Gastrocnemius medialis (tissue), 4 donors: Measurements from ENCODE around the gene SMARCAL1. TPM values are rescaled to one million over a fixed set of nuclear protein-coding genes. Genes with fewer than 3 reads are reported as not detected.

Experiments used
- ATAC-seq, 2 donors: fragments of 150-250 bp; one replicate each; pipeline ENCODE4 v1.9.1; 2016
- DNase-seq, 2 donors: peaks; one replicate each; pipeline ENCODE4 v3.0.0-alpha.2; 2019
- H3K27ac ChIP-seq, 4 donors: fragments of 200-600 bp; sonication (generic); 1 replicate in 1 of 4; 2 replicates in 3 of 4; pipeline ENCODE4 v1.5.1; 2016 to 2018; ENCODE audit warnings: mild to moderate bottlenecking in 2 of 4, moderate library complexity in 1 of 4
- H3K27me3 ChIP-seq, 3 donors: fragments of 200-600 bp; sonication (generic) in 2 of 3; 1 replicate in 1 of 3; 2 replicates in 2 of 3; pipeline versions ENCODE4 v1.5.1 to v1.6.0; 2016 to 2019; ENCODE audit warnings: mild to moderate bottlenecking in 1 of 3, moderate library complexity in 1 of 3
- H3K36me3 ChIP-seq, 2 donors: fragments of 200-600 bp; sonication (generic) in 1 of 2; one replicate each; pipeline ENCODE4 v1.5.1; 2017 to 2018
- H3K4me1 ChIP-seq, 2 donors: fragments of 200-600 bp; sonication (generic) in 1 of 2; one replicate each; pipeline ENCODE4 v1.5.1; 2016 to 2017; ENCODE audit warnings: mild to moderate bottlenecking in 2 of 2
- H3K4me3 ChIP-seq, 4 donors: fragments of 200-600 bp; sonication (generic) in 3 of 4; 1 replicate in 1 of 4; 2 replicates in 3 of 4; pipeline ENCODE4 v1.5.1; 2016 to 2019; ENCODE audit warnings: mild to moderate bottlenecking in 2 of 4
- H3K9me3 ChIP-seq, 3 donors: fragments of 200-600 bp; sonication (generic) in 2 of 3; 1 replicate in 1 of 3; 2 replicates in 2 of 3; pipeline ENCODE4 v1.5.1; 2016 to 2019
- CTCF ChIP-seq, 5 experiments: fragments of 450-650 bp in 3 of 5; fragments of 200-600 bp in 2 of 5; sonication (generic) in 2 of 5; IDR thresholded peaks in 4 of 5; conservative IDR thresholded peaks in 1 of 5; 1 replicate in 4 of 5; 2 replicates in 1 of 5; pipeline ENCODE4 v1.5.1; 2016 to 2019; ENCODE audit warnings: antibody characterized with exemption in 5 of 5, mild to moderate bottlenecking in 3 of 5, moderate library complexity in 3 of 5
- POLR2A ChIP-seq, 2 donors: fragments of 450-650 bp; IDR thresholded peaks; one replicate each; pipeline ENCODE4 v1.6.1; 2017; ENCODE audit warnings: antibody characterized with exemption in 2 of 2, mild to moderate bottlenecking in 2 of 2, moderate library complexity in 2 of 2
- in situ Hi-C, 4 donors: fragments of 200-750 bp; cut with MboI; loops; one replicate each; pipeline versions ENCODE4 v1.15.0 to v1.8.0; 2017; ENCODE audit warnings: low sequenced_read_pairs in 4 of 4
- intact Hi-C: fragments of 100-400 bp; cut with DNase I; formaldehyde crosslinking; loops from one replicate; pipeline ENCODE4 v1.15.1; 2023; ENCODE audit warnings: low total_unique reads
- total RNA-seq, 4 donors: library from RNA; depleted of rRNA; stranded (reverse); fragments of >200 nt; gene quantifications; one replicate each; pipeline versions ENCODE4 v1.1.0 to v1.2.3, GENCODE V29; 2016

SMARCAL1 gene
- total RNA-seq, 4 donors from 2014 or later: 5.8 to 20.7 (median 7.8) TPM

- H3K27me3 ChIP-seq: no peaks in the 10 kb centered on the region
- no peak for DNase-seq
- H3K9me3 ChIP-seq: no peaks in the 10 kb centered on the region
- in situ Hi-C loops (loop anchor here in 3 of 4 donors (25.0 kb wide), 1 partner anchor 295 kb away; the partner anchor contains the start of gene XRCC5 (in 3 of the 3)), intact Hi-C loops (no loop called here)
- no peaks in the 10 kb centered on the region for H3K4me1 ChIP-seq
- TF ChIP-seq POLR2A (IDR thresholded peaks at IDR 0.05): no peak
- no peak for TF ChIP-seq CTCF (IDR thresholded peaks at IDR 0.05 in 4 of 5, conservative IDR thresholded peaks at IDR 0.05 in 1 of 5)
- H3K36me3 ChIP-seq: no peaks in the 10 kb centered on the region
- H3K4me3 ChIP-seq: no peak overlapping the region
- no peak for ATAC-seq
- no peak overlapping the region for H3K27ac ChIP-seq
Observed at GRCh38 chr2:216406826-216407225, 5.5 kb upstream of the SMARCAL1 start.

GRCh38 chr2:216408426-216409290 is 3.6 kb upstream of the SMARCAL1 start:
- Histone ChIP-seq H3K4me3 (no peak overlapping the region), H3K36me3 (no peaks in the 10 kb centered on the region), H3K9me3 (no peaks in the 10 kb centered on the region), H3K27ac (no peak overlapping the region), H3K27me3 (no peaks in the 10 kb centered on the region), H3K4me1 (peaks cover 7 to 9% of the 10 kb centered on the region in 2 donors)
- TF ChIP-seq CTCF (IDR thresholded peaks at IDR 0.05 in 4 of 5, conservative IDR thresholded peaks at IDR 0.05 in 1 of 5) (no peak), POLR2A (IDR thresholded peaks at IDR 0.05) (no peak)
- DNase-seq (no peak), ATAC-seq (no peak)
- intact Hi-C loops: no loop called here
- in situ Hi-C loops: loop anchor here in 3 of 4 donors (25.0 kb wide), 1 partner anchor 296 kb away; the partner anchor contains the start of gene XRCC5 (in 3 of the 3)

- peaks cover 9 to 10% of the 10 kb centered on the region in 2 donors for H3K4me1 ChIP-seq
- in situ Hi-C loops: loop anchor here (10.0 to 25.0 kb wide), 2 partner anchors 296 to 298 kb away; partner anchors contain the start of gene XRCC5 (in 3 of the 4)
- ATAC-seq (no peak), DNase-seq (no peak)
- intact Hi-C loops: loop anchor here (5.0 to 10.0 kb wide), 2 partner anchors 1864 to 1987 kb away; partner anchors contain the start of genes AAMP, CTDSP1 and PNKD
- no peak for TF ChIP-seq CTCF (IDR thresholded peaks at IDR 0.05 in 4 of 5, conservative IDR thresholded peaks at IDR 0.05 in 1 of 5)
- TF ChIP-seq POLR2A (IDR thresholded peaks at IDR 0.05): no peak
- no peak overlapping the region for H3K4me3 ChIP-seq
- no peaks in the 10 kb centered on the region for H3K9me3 ChIP-seq
- H3K36me3 ChIP-seq: peaks cover 0 to 10% of the 10 kb centered on the region in 2 donors
- no peaks in the 10 kb centered on the region for H3K27me3 ChIP-seq
- no peak overlapping the region for H3K27ac ChIP-seq
Observed at GRCh38 chr2:216410550-216410949, 1.7 kb upstream of the SMARCAL1 start.

- Histone ChIP-seq H3K4me3 (no peak overlapping the region), H3K36me3 (peaks cover 0 to 35% of the 10 kb centered on the region in 2 donors), H3K9me3 (no peaks in the 10 kb centered on the region), H3K4me1 (peaks cover 9 to 10% of the 10 kb centered on the region in 2 donors), H3K27me3 (no peaks in the 10 kb centered on the region), H3K27ac (no peak overlapping the region)
- DNase-seq: no peak
- intact Hi-C loops: loop anchor here (2.0 to 10.0 kb wide), 3 partner anchors 299 to 1983 kb away; partner anchors contain the start of genes AAMP, CTDSP1 and PNKD
- in situ Hi-C loops: loop anchor here (10.0 to 25.0 kb wide), 2 partner anchors 299 to 302 kb away; partner anchors contain the start of gene XRCC5 (in 3 of the 4)
- TF ChIP-seq CTCF (IDR thresholded peaks at IDR 0.05 in 4 of 5, conservative IDR thresholded peaks at IDR 0.05 in 1 of 5) (no peak), POLR2A (IDR thresholded peaks at IDR 0.05) (no peak)
- no peak for ATAC-seq
Observed at GRCh38 chr2:216413882-216414281, 1.6 kb downstream of the SMARCAL1 start.
